Spleen (tissue), 3 donors: Measurements from ENCODE around the gene WNT2B.

Experiments used
- POLR2A ChIP-seq, 3 donors: fragments of 450-650 bp; IDR thresholded peaks; one replicate each; pipeline ENCODE4 v1.5.1; 2017; ENCODE audit warnings: antibody characterized with exemption in 3 of 3, mild to moderate bottlenecking in 1 of 3
- POLR2AphosphoS5 ChIP-seq, 3 donors: sonication (generic); formaldehyde crosslinking; IDR thresholded peaks; one replicate each; pipeline ENCODE4 v1.5.1; 2017; ENCODE audit warnings: antibody characterized with exemption in 3 of 3

DNA sequence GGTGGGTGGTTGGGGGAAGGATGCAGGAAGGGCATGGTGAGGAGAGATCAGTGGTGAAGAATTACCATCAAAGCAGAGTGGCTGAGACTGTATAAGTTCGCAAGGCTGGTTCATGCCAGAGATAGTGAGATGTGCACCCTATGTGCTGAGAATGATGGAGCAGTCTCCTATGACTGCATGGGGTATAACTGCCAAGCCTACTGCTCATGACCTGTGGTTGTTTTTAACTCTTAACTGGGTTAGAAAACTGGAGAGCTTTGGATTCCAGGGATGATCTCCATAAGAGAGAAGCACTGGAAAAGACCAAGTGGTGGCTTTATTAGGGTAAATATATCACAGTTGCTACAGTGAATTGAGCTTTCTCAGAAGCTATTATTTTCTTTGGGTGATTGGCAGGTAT lies 16.2 kb downstream of the WNT2B start:
- TF ChIP-seq POLR2A (IDR thresholded peaks at IDR 0.05) (no peak), POLR2AphosphoS5 (IDR thresholded peaks at IDR 0.05) (no peak)
